MCF 10A (cell line): ENCODE data around the gene GPR146. TPM values are rescaled to one million over a fixed set of nuclear protein-coding genes. Genes with fewer than 3 reads are reported as not detected.
"Not testable (repeated sequence)": the region's sequence is repeated elsewhere in the genome, so short reads cannot be mapped to it uniquely, and the experiment has no call there.

Source experiments
- BruUV-seq: library from RNA; stranded (reverse); fragments of 400-500 nt; replicated peaks from 2 replicates; lab custom pipeline; 2021; lab: Mats Ljungman, UMichigan
- CTCF ChIA-PET: fragments of 300-600 bp; sonication (Branson Sonifier 250); formaldehyde crosslinking; extraction: SDS; loops from one replicate; lab custom pipeline; 2021; ENCODE audit warnings: antibody characterized with exemption, inconsistent platforms; lab: Yijun Ruan, JAX
- POLR2A ChIA-PET: fragments of 300-600, 350-650 bp; sonication (Branson Sonifier 250); formaldehyde crosslinking; extraction: SDS; loops from one replicate; lab custom pipeline; 2020; ENCODE audit warnings: antibody characterized with exemption, inconsistent platforms; lab: Yijun Ruan, JAX
- DNase-seq: peaks from one replicate; pipeline ENCODE4 v3.0.0-alpha.2; 2018; ENCODE audit not compliant: unreplicated experiment
- H3K27ac Mint-ChIP-seq: one replicate; pipeline ENCODE4 v1.8.0; 2022; ENCODE audit warnings: mild to moderate bottlenecking, low read depth, mixed read lengths; ENCODE audit not compliant: unreplicated experiment
- H3K27me3 Mint-ChIP-seq: one replicate; pipeline ENCODE4 v1.8.0; 2022; ENCODE audit warnings: mixed read lengths; ENCODE audit not compliant: insufficient read depth, unreplicated experiment
- H3K36me3 Mint-ChIP-seq: one replicate; pipeline ENCODE4 v1.8.0; 2022; ENCODE audit warnings: mild to moderate bottlenecking, moderate library complexity, mixed read lengths; ENCODE audit not compliant: insufficient read depth, unreplicated experiment
- H3K4me1 Mint-ChIP-seq: one replicate; pipeline ENCODE4 v1.8.0; 2022; ENCODE audit warnings: mixed read lengths; ENCODE audit not compliant: insufficient read depth, unreplicated experiment
- H3K4me3 Mint-ChIP-seq: one replicate; pipeline ENCODE4 v1.8.0; 2022; ENCODE audit warnings: mild to moderate bottlenecking, moderate library complexity, mixed read lengths; ENCODE audit not compliant: unreplicated experiment
- H3K9me3 Mint-ChIP-seq: one replicate; pipeline ENCODE4 v1.8.0; 2022; ENCODE audit warnings: mixed read lengths; ENCODE audit not compliant: unreplicated experiment
- intact Hi-C: fragments of 100-400 bp; cut with micrococcal nuclease; formaldehyde crosslinking; loops from 2 replicates; pipeline ENCODE4 v1.14.1; 2022
- total RNA-seq: library from RNA; stranded (reverse); gene quantifications from 2 replicates; pipeline ENCODE4 v1.2.3, GENCODE V29; 2022
- TF ChIP-seq, protein P1 (sequence below): fragments of 200-600 bp; IDR thresholded peaks from one replicate; pipeline ENCODE4 v1.8.0; 2022; ENCODE audit warnings: antibody characterized with exemption, mild to moderate bottlenecking; ENCODE audit not compliant: unreplicated experiment

Gene GPR146
- total RNA-seq, 1 experiment from 2014 or later, result not detected

DNA sequence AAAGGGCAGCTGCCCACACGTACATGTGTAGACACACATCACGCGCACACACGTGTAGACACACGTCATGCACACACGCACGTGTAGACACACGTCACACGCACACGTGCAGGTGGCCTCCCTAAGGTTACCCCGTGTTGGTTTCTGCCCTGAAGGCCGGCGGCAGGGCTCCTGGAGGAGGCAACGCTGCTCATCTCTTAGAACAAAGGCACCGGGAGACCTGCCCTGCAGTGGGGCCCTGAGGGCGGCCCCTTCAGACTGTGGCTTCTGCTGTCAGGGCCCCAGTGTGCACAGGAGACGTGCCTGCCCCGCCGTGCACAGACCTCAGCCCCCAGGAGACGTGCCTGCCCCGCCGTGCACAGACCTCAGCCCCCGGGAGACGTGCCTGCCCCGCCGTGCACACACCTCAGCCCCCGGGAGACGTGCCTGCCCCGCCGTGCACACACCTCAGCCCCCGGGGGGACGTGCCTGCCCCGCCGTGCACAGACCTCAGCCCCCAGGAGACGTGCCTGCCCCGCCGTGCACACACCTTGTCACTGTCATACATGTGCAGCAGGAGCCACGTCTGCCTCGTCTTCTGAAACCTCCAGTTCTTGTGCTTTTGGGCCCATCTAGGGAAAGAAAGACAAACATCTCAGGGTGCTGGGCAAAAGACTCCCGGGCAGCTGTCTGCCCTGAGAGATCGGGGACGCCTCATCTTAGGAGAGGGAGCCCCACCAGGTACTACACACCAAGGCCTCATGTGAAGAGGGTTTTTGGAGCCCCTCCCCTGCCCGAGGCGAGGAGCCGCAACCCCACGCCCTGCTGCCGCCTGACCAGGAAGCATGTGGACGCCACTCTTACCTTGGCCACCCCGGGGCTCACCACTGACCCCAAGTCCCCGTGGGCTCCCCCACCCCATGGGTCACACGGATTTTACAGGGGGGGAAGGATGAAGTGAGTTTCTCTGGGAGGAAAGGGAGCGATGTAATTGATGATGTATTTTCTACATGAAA is 44.1 kb upstream of the GPR146 start:
- Mint-ChIP-seq H3K27me3 (no peaks in the 10 kb centered on the region), H3K4me3 (no peak overlapping the region), H3K36me3 (peaks cover 31% of the 10 kb centered on the region), H3K27ac (peak overlapping the region; percentile 71), H3K4me1 (no peaks in the 10 kb centered on the region), H3K9me3 (no peaks in the 10 kb centered on the region)
- intact Hi-C loops, result no loop called here
- DNase-seq, result no peak
- CTCF ChIA-PET, result interaction anchor here (0.6 kb wide), 1 partner anchor 213 kb away, joined by 3 read pairs; no protein-coding TSS in a partner anchor
- no TSS peak for BruUV-seq
- TF ChIP-seq, protein P1, sequence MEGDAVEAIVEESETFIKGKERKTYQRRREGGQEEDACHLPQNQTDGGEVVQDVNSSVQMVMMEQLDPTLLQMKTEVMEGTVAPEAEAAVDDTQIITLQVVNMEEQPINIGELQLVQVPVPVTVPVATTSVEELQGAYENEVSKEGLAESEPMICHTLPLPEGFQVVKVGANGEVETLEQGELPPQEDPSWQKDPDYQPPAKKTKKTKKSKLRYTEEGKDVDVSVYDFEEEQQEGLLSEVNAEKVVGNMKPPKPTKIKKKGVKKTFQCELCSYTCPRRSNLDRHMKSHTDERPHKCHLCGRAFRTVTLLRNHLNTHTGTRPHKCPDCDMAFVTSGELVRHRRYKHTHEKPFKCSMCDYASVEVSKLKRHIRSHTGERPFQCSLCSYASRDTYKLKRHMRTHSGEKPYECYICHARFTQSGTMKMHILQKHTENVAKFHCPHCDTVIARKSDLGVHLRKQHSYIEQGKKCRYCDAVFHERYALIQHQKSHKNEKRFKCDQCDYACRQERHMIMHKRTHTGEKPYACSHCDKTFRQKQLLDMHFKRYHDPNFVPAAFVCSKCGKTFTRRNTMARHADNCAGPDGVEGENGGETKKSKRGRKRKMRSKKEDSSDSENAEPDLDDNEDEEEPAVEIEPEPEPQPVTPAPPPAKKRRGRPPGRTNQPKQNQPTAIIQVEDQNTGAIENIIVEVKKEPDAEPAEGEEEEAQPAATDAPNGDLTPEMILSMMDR, result no peak
- POLR2A ChIA-PET, result interaction anchor here (0.8 kb wide), 1 partner anchor 28 kb away, joined by 3 read pairs; no protein-coding TSS in a partner anchor

GRCh38 chr7:1001069-1001770 is 43.1 kb upstream of the GPR146 start:
- CTCF ChIA-PET, intact Hi-C loops, BruUV-seq, H3K27me3 Mint-ChIP-seq, DNase-seq, H3K4me3 Mint-ChIP-seq, H3K9me3 Mint-ChIP-seq, H3K4me1 Mint-ChIP-seq, POLR2A ChIA-PET: not testable (repeated sequence)
- Mint-ChIP-seq H3K36me3 (peaks cover 27% of the 10 kb centered on the region), H3K27ac (peak overlapping the region; percentile 71)

- DNase-seq, BruUV-seq, intact Hi-C loops, CTCF ChIA-PET, H3K27me3 Mint-ChIP-seq, H3K9me3 Mint-ChIP-seq, H3K4me1 Mint-ChIP-seq, H3K4me3 Mint-ChIP-seq, H3K27ac Mint-ChIP-seq, POLR2A ChIA-PET: not testable (repeated sequence)
- peaks cover 23% of the 10 kb centered on the region for H3K36me3 Mint-ChIP-seq
Observed at GRCh38 chr7:1002026-1002425, 42.3 kb upstream of the GPR146 start.

DNA sequence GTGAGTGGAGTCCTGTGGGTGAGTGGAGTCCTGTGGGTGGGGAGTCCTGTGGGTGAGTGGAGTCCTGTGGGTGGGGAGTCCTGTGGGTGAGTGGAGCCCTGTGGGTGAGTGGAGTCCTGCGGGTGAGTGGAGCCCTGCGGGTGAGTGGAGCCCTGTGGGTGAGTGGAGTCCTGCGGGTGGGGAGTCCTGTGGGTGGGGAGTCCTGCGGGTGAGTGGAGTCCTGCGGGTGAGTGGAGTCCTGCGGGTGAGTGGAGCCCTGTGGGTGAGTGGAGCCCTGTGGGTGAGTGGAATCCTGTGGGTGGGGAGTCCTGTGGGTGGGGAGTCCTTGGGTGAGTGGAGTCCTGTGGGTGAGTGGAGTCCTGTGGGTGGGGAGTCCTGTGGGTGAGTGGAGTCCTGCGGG is 41.9 kb upstream of the GPR146 start:
- H3K4me3 Mint-ChIP-seq, H3K9me3 Mint-ChIP-seq, H3K27ac Mint-ChIP-seq, BruUV-seq, POLR2A ChIA-PET, H3K4me1 Mint-ChIP-seq, intact Hi-C loops, CTCF ChIA-PET, H3K27me3 Mint-ChIP-seq, DNase-seq: not testable (repeated sequence)
- peaks cover 22% of the 10 kb centered on the region for H3K36me3 Mint-ChIP-seq

- TF ChIP-seq, protein P1, result no peak
- Mint-ChIP-seq H3K4me1 (no peaks in the 10 kb centered on the region), H3K9me3 (no peaks in the 10 kb centered on the region), H3K27ac (no peak overlapping the region), H3K27me3 (no peaks in the 10 kb centered on the region), H3K36me3 (peaks cover 15% of the 10 kb centered on the region), H3K4me3 (no peak overlapping the region)
- no TSS peak for BruUV-seq
- ChIA-PET POLR2A (no interaction called here), CTCF (interaction anchor here (1.1 kb wide), 1 partner anchor 154 kb away, joined by 3 read pairs; no protein-coding TSS in a partner anchor)
- intact Hi-C loops, result no loop called here
- DNase-seq, result no peak
Observed at GRCh38 chr7:1004018-1004852, 40.1 kb upstream of the GPR146 start.
